Neural progenitor cell (in vitro differentiated cells): ENCODE data around the gene CACNA1D.

Experiments
- CTCF ChIP-seq: fragments of 200-600 bp; sonication (generic); IDR thresholded peaks from 2 replicates; pipeline ENCODE4 v1.5.1; 2017; ENCODE audit warnings: antibody characterized with exemption, mild to moderate bottlenecking
- EZH2 ChIP-seq: fragments of 200-600 bp; sonication (generic); IDR thresholded peaks from 2 replicates; pipeline ENCODE4 v1.6.1; 2017; ENCODE audit warnings: antibody characterized with exemption, mild to moderate bottlenecking, moderate library complexity
- EZH2phosphoT487 ChIP-seq: fragments of 200-600 bp; sonication (generic); IDR thresholded peaks from 2 replicates; pipeline ENCODE4 v1.6.1; 2017; ENCODE audit warnings: antibody characterized with exemption

- TF ChIP-seq CTCF: no peak
- TF ChIP-seq EZH2phosphoT487: no peak
- TF ChIP-seq EZH2: no peak
Observed at GRCh38 chr3:53824795-53825194, 330.4 kb downstream of the CACNA1D start.
